ENCODE results near the gene LIME1.

Gene LIME1

GRCh38 chr20:63692436-63693082 is 43.9 kb upstream of the LIME1 start:
- Histone ChIP-seq H3K27ac (ENCODE audit: low read depth, low read length) (no peak overlapping the region), H3K27me3 (ENCODE audit: control insufficient read depth in 1 of 2, insufficient read depth in 2 of 2, low read length in 2 of 2) (no peaks in the 10 kb centered on the region), H3K9ac (ENCODE audit: low read depth in 1 of 2, low read length in 2 of 2) (no peak overlapping the region), H3K36me3 (ENCODE audit: control insufficient read depth in 1 of 2, insufficient read depth in 2 of 2, low read length in 2 of 2) (peaks cover 0 to 4% of the 10 kb centered on the region in 2 donors), H3K4me1 (ENCODE audit: control insufficient read depth in 1 of 2, insufficient read depth in 2 of 2, low read length in 2 of 2) (peaks cover 23 to 36% of the 10 kb centered on the region in 2 donors), H3K9me3 (ENCODE audit: control insufficient read depth in 1 of 2, low read length in 2 of 2) (no peaks in the 10 kb centered on the region), H3K4me3 (ENCODE audit: low read depth in 1 of 2, low read length in 2 of 2) (no peak overlapping the region)

- no peak overlapping the region for H3K4me3 ChIP-seq (ENCODE audit: low read depth in 1 of 2, low read length in 2 of 2)
- peaks cover 23 to 34% of the 10 kb centered on the region in 2 donors for H3K4me1 ChIP-seq (ENCODE audit: control insufficient read depth in 1 of 2, insufficient read depth in 2 of 2, low read length in 2 of 2)
- H3K27me3 ChIP-seq (ENCODE audit: control insufficient read depth in 1 of 2, insufficient read depth in 2 of 2, low read length in 2 of 2), result no peaks in the 10 kb centered on the region
- H3K27ac ChIP-seq (ENCODE audit: low read depth, low read length), result no peak overlapping the region
- H3K9ac ChIP-seq (ENCODE audit: low read depth in 1 of 2, low read length in 2 of 2), result no peak overlapping the region
- peaks cover 0 to 4% of the 10 kb centered on the region in 2 donors for H3K36me3 ChIP-seq (ENCODE audit: control insufficient read depth in 1 of 2, insufficient read depth in 2 of 2, low read length in 2 of 2)
- H3K9me3 ChIP-seq (ENCODE audit: control insufficient read depth in 1 of 2, low read length in 2 of 2), result no peaks in the 10 kb centered on the region
Measured at GRCh38 chr20:63693083-63693732, 43.3 kb upstream of the LIME1 start.

- Histone ChIP-seq H3K9me3 (ENCODE audit: control insufficient read depth in 1 of 2, low read length in 2 of 2) (no peaks in the 10 kb centered on the region), H3K36me3 (ENCODE audit: control insufficient read depth in 1 of 2, insufficient read depth in 2 of 2, low read length in 2 of 2) (peaks cover 0 to 4% of the 10 kb centered on the region in 2 donors), H3K27ac (ENCODE audit: low read depth, low read length) (no peak overlapping the region), H3K27me3 (ENCODE audit: control insufficient read depth in 1 of 2, insufficient read depth in 2 of 2, low read length in 2 of 2) (no peaks in the 10 kb centered on the region), H3K9ac (ENCODE audit: low read depth in 1 of 2, low read length in 2 of 2) (no peak overlapping the region), H3K4me1 (ENCODE audit: control insufficient read depth in 1 of 2, insufficient read depth in 2 of 2, low read length in 2 of 2) (peaks cover 23 to 38% of the 10 kb centered on the region in 2 donors), H3K4me3 (ENCODE audit: low read depth in 1 of 2, low read length in 2 of 2) (no peak overlapping the region)
Measured at GRCh38 chr20:63693733-63694583, 42.5 kb upstream of the LIME1 start.

GRCh38 chr20:63694584-63695423 is 41.7 kb upstream of the LIME1 start:
- no peak overlapping the region for H3K9ac ChIP-seq (ENCODE audit: low read depth in 1 of 2, low read length in 2 of 2)
- H3K9me3 ChIP-seq (ENCODE audit: control insufficient read depth in 1 of 2, low read length in 2 of 2), result no peaks in the 10 kb centered on the region
- no peak overlapping the region for H3K4me3 ChIP-seq (ENCODE audit: low read depth in 1 of 2, low read length in 2 of 2)
- no peaks in the 10 kb centered on the region for H3K27me3 ChIP-seq (ENCODE audit: control insufficient read depth in 1 of 2, insufficient read depth in 2 of 2, low read length in 2 of 2)
- peaks cover 23 to 42% of the 10 kb centered on the region in 2 donors for H3K4me1 ChIP-seq (ENCODE audit: control insufficient read depth in 1 of 2, insufficient read depth in 2 of 2, low read length in 2 of 2)
- H3K36me3 ChIP-seq (ENCODE audit: control insufficient read depth in 1 of 2, insufficient read depth in 2 of 2, low read length in 2 of 2), result peaks cover 0 to 4% of the 10 kb centered on the region in 2 donors
- H3K27ac ChIP-seq (ENCODE audit: low read depth, low read length), result no peak overlapping the region

- no peaks in the 10 kb centered on the region for H3K9me3 ChIP-seq (ENCODE audit: control insufficient read depth in 1 of 2, low read length in 2 of 2)
- H3K27ac ChIP-seq (ENCODE audit: low read depth, low read length), result no peak overlapping the region
- no peaks in the 10 kb centered on the region for H3K27me3 ChIP-seq (ENCODE audit: control insufficient read depth in 1 of 2, insufficient read depth in 2 of 2, low read length in 2 of 2)
- H3K36me3 ChIP-seq (ENCODE audit: control insufficient read depth in 1 of 2, insufficient read depth in 2 of 2, low read length in 2 of 2), result peaks cover 0 to 4% of the 10 kb centered on the region in 2 donors
- no peak overlapping the region for H3K4me3 ChIP-seq (ENCODE audit: low read depth in 1 of 2, low read length in 2 of 2)
- peaks cover 23 to 40% of the 10 kb centered on the region in 2 donors for H3K4me1 ChIP-seq (ENCODE audit: control insufficient read depth in 1 of 2, insufficient read depth in 2 of 2, low read length in 2 of 2)
- no peak overlapping the region for H3K9ac ChIP-seq (ENCODE audit: low read depth in 1 of 2, low read length in 2 of 2)
Measured at GRCh38 chr20:63695424-63696305, 40.8 kb upstream of the LIME1 start.

- Histone ChIP-seq H3K27ac (ENCODE audit: low read depth, low read length) (no peak overlapping the region), H3K4me3 (ENCODE audit: low read depth in 1 of 2, low read length in 2 of 2) (peak overlapping the region in 1 of 2 donors; percentile 40)
Measured at GRCh38 chr20:63696306-63696627, 40.2 kb upstream of the LIME1 start.

GRCh38 chr20:63696628-63697356 is 39.7 kb upstream of the LIME1 start, which contains the start of gene TNFRSF6B:
Gene TNFRSF6B (plus strand): TSS chr20:63696652. CDS start chr20:63696768, 116 bp downstream.
- Histone ChIP-seq H3K27me3 (ENCODE audit: control insufficient read depth in 1 of 2, insufficient read depth in 2 of 2, low read length in 2 of 2) (no peaks in the 10 kb centered on the region), H3K4me3 (ENCODE audit: low read depth in 1 of 2, low read length in 2 of 2) (peak within 1 kb of the TSS; percentile 40 to 48), H3K9ac (ENCODE audit: low read depth in 1 of 2, low read length in 2 of 2) (peak within 1 kb of the TSS; percentile 25 to 33), H3K4me1 (ENCODE audit: control insufficient read depth in 1 of 2, insufficient read depth in 2 of 2, low read length in 2 of 2) (peaks cover 23 to 38% of the 10 kb centered on the region in 2 donors), H3K9me3 (ENCODE audit: control insufficient read depth in 1 of 2, low read length in 2 of 2) (no peaks in the 10 kb centered on the region), H3K27ac (ENCODE audit: low read depth, low read length) (no peak within 1 kb of the TSS), H3K36me3 (ENCODE audit: control insufficient read depth in 1 of 2, insufficient read depth in 2 of 2, low read length in 2 of 2) (peaks cover 0 to 4% of the 10 kb centered on the region in 2 donors)

More at GRCh38 chr20:63696306-63696627, 40.2 kb upstream of the LIME1 start:
- H3K27me3 ChIP-seq (ENCODE audit: control insufficient read depth in 1 of 2, insufficient read depth in 2 of 2, low read length in 2 of 2), result no peaks in the 10 kb centered on the region
- H3K9me3 ChIP-seq (ENCODE audit: control insufficient read depth in 1 of 2, low read length in 2 of 2), result no peaks in the 10 kb centered on the region
- H3K9ac ChIP-seq (ENCODE audit: low read depth in 1 of 2, low read length in 2 of 2), result no peak overlapping the region
- H3K4me1 ChIP-seq (ENCODE audit: control insufficient read depth in 1 of 2, insufficient read depth in 2 of 2, low read length in 2 of 2), result peaks cover 23 to 40% of the 10 kb centered on the region in 2 donors
- H3K36me3 ChIP-seq (ENCODE audit: control insufficient read depth in 1 of 2, insufficient read depth in 2 of 2, low read length in 2 of 2), result peaks cover 0 to 4% of the 10 kb centered on the region in 2 donors

GRCh38 chr20:63697357-63697867 is 39.1 kb upstream of the LIME1 start:
- no peaks in the 10 kb centered on the region for H3K9me3 ChIP-seq (ENCODE audit: control insufficient read depth in 1 of 2, low read length in 2 of 2)
- H3K9ac ChIP-seq (ENCODE audit: low read depth in 1 of 2, low read length in 2 of 2), result peak overlapping the region in 1 of 2 donors; percentile 33
- H3K36me3 ChIP-seq (ENCODE audit: control insufficient read depth in 1 of 2, insufficient read depth in 2 of 2, low read length in 2 of 2), result peaks cover 0 to 4% of the 10 kb centered on the region in 2 donors
- H3K4me1 ChIP-seq (ENCODE audit: control insufficient read depth in 1 of 2, insufficient read depth in 2 of 2, low read length in 2 of 2), result peaks cover 17 to 32% of the 10 kb centered on the region in 2 donors
- H3K27me3 ChIP-seq (ENCODE audit: control insufficient read depth in 1 of 2, insufficient read depth in 2 of 2, low read length in 2 of 2), result no peaks in the 10 kb centered on the region
- H3K27ac ChIP-seq (ENCODE audit: low read depth, low read length), result no peak overlapping the region
- peak overlapping the region; percentile 40 to 48 for H3K4me3 ChIP-seq (ENCODE audit: low read depth in 1 of 2, low read length in 2 of 2)
